ENCODE results near the gene EEF1G.

The EEF1G gene

GRCh38 chr11:62516736-62517371, 56.8 kb downstream of the EEF1G start:
- TF ChIP-seq CTCF (IDR thresholded peaks at IDR 0.05; ENCODE audit: low read depth, low read length, missing control alignments) = no peak
- H3K4me3 ChIP-seq (ENCODE audit: low read depth, low read length) = no peak overlapping the region
- DNase-seq (ENCODE audit: low read depth) = no peak

- no peak for TF ChIP-seq CTCF (IDR thresholded peaks at IDR 0.05; ENCODE audit: low read depth, low read length, missing control alignments)
- H3K4me3 ChIP-seq (ENCODE audit: low read depth, low read length) = no peak overlapping the region
- DNase-seq (ENCODE audit: low read depth) = no peak
Observed at GRCh38 chr11:62514151-62514550, 59.5 kb downstream of the EEF1G start.

- TF ChIP-seq CTCF (IDR thresholded peaks at IDR 0.05; ENCODE audit: low read depth, low read length, missing control alignments) = no peak
- DNase-seq (ENCODE audit: low read depth) = no peak
Observed at GRCh38 chr11:62513626-62514025, 60.1 kb downstream of the EEF1G start.

GRCh38 chr11:62512961-62513360, 60.7 kb downstream of the EEF1G start:
- no peak for DNase-seq (ENCODE audit: low read depth)
- no peak for TF ChIP-seq CTCF (IDR thresholded peaks at IDR 0.05; ENCODE audit: low read depth, low read length, missing control alignments)

More at GRCh38 chr11:62513626-62514025, 60.1 kb downstream of the EEF1G start:
- no peak overlapping the region for H3K4me3 ChIP-seq (ENCODE audit: low read depth, low read length)

More at GRCh38 chr11:62512961-62513360, 60.7 kb downstream of the EEF1G start:
- H3K4me3 ChIP-seq (ENCODE audit: low read depth, low read length) = no peak overlapping the region

Measured in GM12864 (cell line).